ENCODE data around the gene AHNAK. TPM values are rescaled to one million over a fixed set of nuclear protein-coding genes. Genes with fewer than 3 reads are reported as not detected.

Gene AHNAK
- total RNA-seq, 2 donors from 2014 or later = 458 to 631 TPM

DNA sequence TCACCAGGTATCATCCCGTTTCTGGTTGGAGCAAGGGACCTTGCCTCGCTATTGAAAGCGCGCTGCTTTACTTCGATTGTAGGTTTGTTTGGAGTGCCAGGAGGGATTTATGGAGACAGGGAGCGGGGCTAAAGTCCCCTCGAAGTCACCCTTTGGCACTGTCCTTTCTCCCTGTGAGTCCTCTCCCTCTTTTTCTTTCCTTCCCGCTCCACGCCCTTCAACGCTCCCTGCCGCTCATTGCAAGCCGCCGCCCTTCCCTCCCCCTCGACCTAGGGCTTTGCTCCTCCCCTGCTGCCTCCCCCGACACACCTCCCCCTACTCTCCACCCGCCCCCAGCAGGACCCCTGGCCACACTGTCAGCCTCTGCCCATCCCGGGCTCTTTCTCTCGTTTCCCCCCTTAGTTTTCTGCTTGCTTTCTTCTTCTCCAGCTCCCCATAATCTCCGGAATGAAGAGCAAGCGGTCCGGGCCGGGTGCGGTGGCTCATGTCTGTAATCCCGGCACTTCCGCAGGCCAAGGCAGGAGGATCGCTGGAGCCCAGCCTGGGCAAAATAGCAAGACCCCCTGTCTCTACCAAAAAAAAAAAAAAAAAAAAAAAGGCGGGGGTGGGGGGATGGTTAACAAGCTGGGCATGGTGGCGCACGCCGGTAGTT is 41.0 kb downstream of the AHNAK start:
- Histone ChIP-seq H3K27me3 (no peaks in the 10 kb centered on the region), H3K36me3 (no peaks in the 10 kb centered on the region), H3K27ac (peak overlapping the region; percentile 60), H3K4me1 (peaks cover 5% of the 10 kb centered on the region), H3K9ac (ENCODE audit: low read depth in 2 of 2, low read length in 2 of 2) (peak overlapping the region; percentile 7 to 37), H3K9me3 (no peaks in the 10 kb centered on the region), H3K4me3 (peak overlapping the region; percentile 8)
- peak; percentile 87 for DNase-seq
- TF ChIP-seq, protein P1, sequence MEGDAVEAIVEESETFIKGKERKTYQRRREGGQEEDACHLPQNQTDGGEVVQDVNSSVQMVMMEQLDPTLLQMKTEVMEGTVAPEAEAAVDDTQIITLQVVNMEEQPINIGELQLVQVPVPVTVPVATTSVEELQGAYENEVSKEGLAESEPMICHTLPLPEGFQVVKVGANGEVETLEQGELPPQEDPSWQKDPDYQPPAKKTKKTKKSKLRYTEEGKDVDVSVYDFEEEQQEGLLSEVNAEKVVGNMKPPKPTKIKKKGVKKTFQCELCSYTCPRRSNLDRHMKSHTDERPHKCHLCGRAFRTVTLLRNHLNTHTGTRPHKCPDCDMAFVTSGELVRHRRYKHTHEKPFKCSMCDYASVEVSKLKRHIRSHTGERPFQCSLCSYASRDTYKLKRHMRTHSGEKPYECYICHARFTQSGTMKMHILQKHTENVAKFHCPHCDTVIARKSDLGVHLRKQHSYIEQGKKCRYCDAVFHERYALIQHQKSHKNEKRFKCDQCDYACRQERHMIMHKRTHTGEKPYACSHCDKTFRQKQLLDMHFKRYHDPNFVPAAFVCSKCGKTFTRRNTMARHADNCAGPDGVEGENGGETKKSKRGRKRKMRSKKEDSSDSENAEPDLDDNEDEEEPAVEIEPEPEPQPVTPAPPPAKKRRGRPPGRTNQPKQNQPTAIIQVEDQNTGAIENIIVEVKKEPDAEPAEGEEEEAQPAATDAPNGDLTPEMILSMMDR (IDR thresholded peaks at IDR 0.05) = no peak
- intact Hi-C loops (cut with DNase I) = no loop called here

DNA sequence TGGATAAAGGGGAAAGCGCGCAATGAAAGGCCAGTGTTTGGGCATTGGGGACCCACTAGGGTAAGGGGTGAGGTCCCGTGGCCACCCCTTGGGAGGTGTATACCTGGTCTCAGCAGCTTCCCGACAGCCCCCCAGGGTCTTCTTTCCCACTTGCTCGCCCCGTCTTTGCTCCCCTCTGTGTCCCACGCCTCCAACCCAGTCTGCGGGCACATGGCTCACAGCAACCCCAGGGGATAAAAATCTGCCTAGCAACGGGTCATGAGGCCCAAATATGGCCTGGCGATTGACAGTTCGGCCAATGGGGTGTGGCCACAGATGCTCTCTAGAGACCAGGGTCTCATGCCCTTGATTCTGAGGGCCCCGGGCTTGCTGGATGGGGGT is 41.6 kb downstream of the AHNAK start:
- intact Hi-C loops (cut with DNase I) = no loop called here
- H3K9me3 ChIP-seq = no peaks in the 10 kb centered on the region
- H3K4me1 ChIP-seq = peaks cover 5% of the 10 kb centered on the region
- H3K27me3 ChIP-seq = no peaks in the 10 kb centered on the region
- peak overlapping the region; percentile 8 for H3K4me3 ChIP-seq
- H3K27ac ChIP-seq = peak overlapping the region; percentile 60
- H3K9ac ChIP-seq (ENCODE audit: low read depth in 2 of 2, low read length in 2 of 2) = peak overlapping the region; percentile 7 to 37
- peak; percentile 38 for DNase-seq
- H3K36me3 ChIP-seq = no peaks in the 10 kb centered on the region
- TF ChIP-seq, protein P1 (IDR thresholded peaks at IDR 0.05) = no peak

DNA sequence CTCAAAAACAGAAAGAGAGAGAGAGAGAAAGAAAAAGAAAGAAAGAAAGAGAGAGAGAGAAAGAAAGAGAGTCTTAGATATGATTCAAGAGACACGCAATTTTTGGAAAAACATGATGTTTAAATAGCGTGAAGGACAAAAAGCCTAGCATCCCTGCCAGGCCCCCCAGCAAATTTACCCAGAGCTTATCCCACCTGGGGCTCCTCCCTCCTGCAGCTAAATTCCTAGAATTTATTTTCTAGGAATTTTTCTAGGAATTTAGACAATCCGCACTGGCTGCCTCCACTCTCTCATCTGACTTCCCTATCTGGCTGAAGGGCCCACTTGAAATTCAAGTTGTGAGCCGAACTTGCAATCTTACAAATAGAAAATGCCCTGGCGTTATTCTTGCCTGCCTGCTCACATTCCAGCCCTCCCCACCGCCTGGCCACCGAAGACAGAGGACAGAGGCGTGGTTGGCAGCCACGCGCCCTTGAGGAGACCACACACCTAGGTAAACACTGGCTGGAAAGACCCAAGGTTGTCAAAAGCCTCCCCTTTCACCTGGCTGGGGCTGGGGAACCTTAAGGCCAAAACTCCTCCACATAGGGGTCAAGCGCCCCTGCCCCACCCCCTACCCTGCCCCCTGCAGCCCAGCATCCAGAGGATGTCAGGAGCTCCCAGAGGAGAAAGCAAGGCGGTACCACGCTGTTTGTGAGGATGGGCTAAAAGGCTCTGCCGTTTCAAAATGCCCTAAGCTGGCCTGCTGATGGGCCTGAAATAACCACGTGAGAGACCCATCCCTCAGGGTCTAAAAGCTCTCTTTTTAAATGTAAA is 42.2 kb downstream of the AHNAK start:
- TF ChIP-seq, protein P1 (IDR thresholded peaks at IDR 0.05) = no peak
- H3K36me3 ChIP-seq = no peaks in the 10 kb centered on the region
- no peak for DNase-seq
- H3K9ac ChIP-seq (ENCODE audit: low read depth in 2 of 2, low read length in 2 of 2) = peak overlapping the region in 1 of 2 donors; percentile 7
- no peaks in the 10 kb centered on the region for H3K9me3 ChIP-seq
- peak overlapping the region; percentile 60 for H3K27ac ChIP-seq
- no peaks in the 10 kb centered on the region for H3K27me3 ChIP-seq
- peaks cover 8% of the 10 kb centered on the region for H3K4me1 ChIP-seq
- no peak overlapping the region for H3K4me3 ChIP-seq
- intact Hi-C loops (cut with DNase I) = no loop called here

DNA sequence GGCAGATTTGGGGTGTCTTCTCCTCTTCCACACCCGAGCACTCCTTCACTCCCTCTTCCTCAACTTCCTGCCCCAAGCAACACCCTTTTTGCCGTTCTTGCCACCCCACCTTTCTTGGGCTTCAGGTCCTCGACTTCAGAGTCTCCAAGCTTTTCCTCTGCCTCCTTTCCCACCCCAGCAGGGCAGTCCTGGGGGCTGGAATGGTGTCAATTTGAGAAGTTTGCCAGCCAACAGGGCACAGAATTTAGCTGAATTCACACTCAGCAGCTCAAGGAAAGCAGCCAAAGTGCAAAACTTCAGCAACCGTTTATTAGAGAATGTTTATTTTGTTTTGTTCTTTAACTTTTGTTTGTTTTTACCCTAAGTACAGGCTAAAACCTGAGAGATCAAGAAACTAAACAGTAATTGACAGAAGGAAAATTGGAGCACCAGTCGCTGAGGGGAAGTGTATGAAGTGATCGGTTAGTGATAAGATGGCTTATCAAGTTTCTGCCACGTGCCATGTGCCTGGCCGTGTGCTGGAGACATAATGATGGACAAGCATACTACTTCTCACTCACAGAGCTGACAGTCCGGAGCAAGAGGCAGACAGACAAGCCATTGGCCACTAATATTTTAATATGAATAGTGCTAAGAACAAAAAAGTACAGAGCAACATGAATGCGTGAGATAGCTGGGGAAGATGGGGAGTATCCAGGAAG is 44.4 kb downstream of the AHNAK start:
- Histone ChIP-seq H3K4me3 (no peak overlapping the region), H3K9ac (ENCODE audit: low read depth in 2 of 2, low read length in 2 of 2) (peak overlapping the region in 1 of 2 donors; percentile 41), H3K9me3 (no peaks in the 10 kb centered on the region), H3K4me1 (peaks cover 8% of the 10 kb centered on the region), H3K27ac (peak overlapping the region; percentile 26), H3K36me3 (no peaks in the 10 kb centered on the region), H3K27me3 (no peaks in the 10 kb centered on the region)
- intact Hi-C loops (cut with DNase I) = no loop called here
- TF ChIP-seq, protein P1 (IDR thresholded peaks at IDR 0.05) = no peak
- DNase-seq = no peak

DNA sequence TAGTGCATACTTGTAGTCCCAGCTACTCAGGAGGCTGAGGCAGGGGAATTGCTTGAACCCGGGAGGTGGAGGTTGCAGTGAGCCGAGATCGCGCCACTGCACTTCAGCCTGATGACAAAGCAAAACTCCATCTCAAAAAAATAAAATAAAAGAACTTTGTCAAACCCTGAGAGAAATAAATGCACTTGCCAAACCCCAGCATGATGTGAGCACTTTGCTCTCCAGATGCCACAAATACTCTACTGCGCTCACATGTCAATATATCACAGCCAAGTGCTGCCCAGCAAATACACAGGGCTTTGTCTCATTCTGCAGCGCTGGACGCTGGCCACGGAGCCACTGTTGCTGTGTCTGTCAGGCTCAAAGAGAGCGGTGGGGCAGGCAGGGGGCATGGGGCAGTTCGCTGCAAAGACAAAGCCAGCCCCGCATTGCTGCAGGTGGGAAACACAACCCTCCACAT is 45.1 kb downstream of the AHNAK start:
- Histone ChIP-seq H3K9me3 (no peaks in the 10 kb centered on the region), H3K4me3 (no peak overlapping the region), H3K36me3 (no peaks in the 10 kb centered on the region), H3K27me3 (no peaks in the 10 kb centered on the region), H3K9ac (ENCODE audit: low read depth in 2 of 2, low read length in 2 of 2) (no peak overlapping the region), H3K27ac (peak overlapping the region; percentile 26), H3K4me1 (peaks cover 8% of the 10 kb centered on the region)
- DNase-seq = no peak
- TF ChIP-seq, protein P1 (IDR thresholded peaks at IDR 0.05) = no peak
- intact Hi-C loops (cut with DNase I) = no loop called here
